ENCODE data around the gene ALG1L2.
"Not testable (repeated sequence)": the region's sequence is repeated elsewhere in the genome, so short reads cannot be mapped to it uniquely, and the experiment has no call there.

- TF ChIP-seq POLR2A, CTCF, EP300 (IDR thresholded peaks at IDR 0.05): not testable (repeated sequence)
These were observed 62.2 kb downstream of the ALG1L2 start for GRCh38 chr3:130143648-130144327.

All from sigmoid colon (tissue), 4 donors.